Measurements from ENCODE around the gene SRGAP2B.
"Not testable (repeated sequence)": the region's sequence is repeated elsewhere in the genome, so short reads cannot be mapped to it uniquely, and the experiment has no call there.

SRGAP2B gene

GRCh38 chr1:145041519-145041918 lies 53.6 kb downstream of the SRGAP2B start:
- H3K4me3 ChIP-seq (ENCODE audit: low read depth in 1 of 2, low read length in 2 of 2); H3K27me3 ChIP-seq (ENCODE audit: insufficient read depth, low read length, poor library complexity); ATAC-seq (ENCODE audit: insufficient read depth, low read depth); H2AFZ ChIP-seq (ENCODE audit: low read depth, low read length); H3K36me3 ChIP-seq (ENCODE audit: insufficient read depth, low read length); H3K27ac ChIP-seq (ENCODE audit: low read length); H3K4me2 ChIP-seq (ENCODE audit: insufficient read depth, low read length); H3K9ac ChIP-seq (ENCODE audit: low read depth, low read length); H3K4me1 ChIP-seq (ENCODE audit: insufficient read depth, low read length); H3K79me2 ChIP-seq (ENCODE audit: insufficient read depth, low read length); DNase-seq; H3K9me3 ChIP-seq (ENCODE audit: insufficient read depth, low read length, severe bottlenecking); H4K20me1 ChIP-seq (ENCODE audit: insufficient read depth, low read length): not testable (repeated sequence)

GRCh38 chr1:145036019-145036418 lies 59.1 kb downstream of the SRGAP2B start:
- H3K36me3 ChIP-seq (ENCODE audit: insufficient read depth, low read length); H3K79me2 ChIP-seq (ENCODE audit: insufficient read depth, low read length); DNase-seq; H4K20me1 ChIP-seq (ENCODE audit: insufficient read depth, low read length); H3K27me3 ChIP-seq (ENCODE audit: insufficient read depth, low read length, poor library complexity); H3K9me3 ChIP-seq (ENCODE audit: insufficient read depth, low read length, severe bottlenecking); H3K4me3 ChIP-seq (ENCODE audit: low read depth in 1 of 2, low read length in 2 of 2); H3K4me2 ChIP-seq (ENCODE audit: insufficient read depth, low read length); H2AFZ ChIP-seq (ENCODE audit: low read depth, low read length); H3K27ac ChIP-seq (ENCODE audit: low read length); H3K4me1 ChIP-seq (ENCODE audit: insufficient read depth, low read length); H3K9ac ChIP-seq (ENCODE audit: low read depth, low read length); ATAC-seq (ENCODE audit: insufficient read depth, low read depth): not testable (repeated sequence)

GRCh38 chr1:145033523-145033922 lies 61.6 kb downstream of the SRGAP2B start:
- H2AFZ ChIP-seq (ENCODE audit: low read depth, low read length); H4K20me1 ChIP-seq (ENCODE audit: insufficient read depth, low read length); H3K4me1 ChIP-seq (ENCODE audit: insufficient read depth, low read length); DNase-seq; ATAC-seq (ENCODE audit: insufficient read depth, low read depth); H3K79me2 ChIP-seq (ENCODE audit: insufficient read depth, low read length); H3K4me2 ChIP-seq (ENCODE audit: insufficient read depth, low read length); H3K36me3 ChIP-seq (ENCODE audit: insufficient read depth, low read length); H3K9ac ChIP-seq (ENCODE audit: low read depth, low read length); H3K4me3 ChIP-seq (ENCODE audit: low read depth in 1 of 2, low read length in 2 of 2); H3K27me3 ChIP-seq (ENCODE audit: insufficient read depth, low read length, poor library complexity); H3K9me3 ChIP-seq (ENCODE audit: insufficient read depth, low read length, severe bottlenecking); H3K27ac ChIP-seq (ENCODE audit: low read length): not testable (repeated sequence)

DNA sequence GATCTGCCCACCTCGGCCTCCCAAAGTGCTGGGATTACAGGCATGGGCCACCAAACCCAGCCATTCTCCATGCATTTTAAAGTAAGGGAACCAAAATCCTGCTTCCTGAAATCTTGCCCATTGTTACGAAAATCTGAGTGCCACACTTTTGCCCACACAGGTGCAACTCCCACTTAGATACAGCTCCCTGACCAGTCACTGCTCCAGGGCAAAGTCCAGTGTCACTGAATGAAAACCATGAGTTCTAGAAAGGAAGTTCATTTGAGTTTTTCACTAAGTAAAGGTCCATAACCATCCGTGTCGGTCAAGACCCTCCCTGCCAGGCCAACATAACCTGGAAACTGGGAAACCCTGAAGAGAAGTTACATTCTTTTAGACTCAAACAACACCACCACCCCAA lies 67.9 kb downstream of the SRGAP2B start:
- not testable (repeated sequence) for H4K20me1 ChIP-seq (ENCODE audit: insufficient read depth, low read length); ATAC-seq (ENCODE audit: insufficient read depth, low read depth)

DNA sequence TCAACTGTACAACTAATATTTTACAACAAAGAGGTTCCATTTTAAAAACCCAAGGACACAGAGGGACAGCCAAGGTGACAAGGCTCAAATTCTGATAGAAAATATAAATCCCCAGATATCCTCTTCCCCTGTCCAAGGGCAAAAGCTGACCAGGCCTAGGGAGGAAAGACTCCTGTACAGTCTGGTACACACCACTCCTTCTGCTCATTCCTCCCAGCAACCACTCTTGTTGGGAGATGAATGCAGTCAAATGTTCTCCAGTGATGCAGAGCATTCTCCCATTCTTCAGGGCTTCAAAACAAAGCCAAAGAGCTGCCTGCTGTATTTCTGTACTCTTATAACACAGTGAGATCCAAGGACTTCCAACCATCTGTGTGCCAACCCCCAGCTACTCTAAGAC lies 69.8 kb downstream of the SRGAP2B start:
- not testable (repeated sequence) for H2AFZ ChIP-seq (ENCODE audit: low read depth, low read length); DNase-seq; H3K27ac ChIP-seq (ENCODE audit: low read length); H3K9ac ChIP-seq (ENCODE audit: low read depth, low read length); H3K4me2 ChIP-seq (ENCODE audit: insufficient read depth, low read length); ATAC-seq (ENCODE audit: insufficient read depth, low read depth); H3K79me2 ChIP-seq (ENCODE audit: insufficient read depth, low read length); H3K9me3 ChIP-seq (ENCODE audit: insufficient read depth, low read length, severe bottlenecking); H3K4me3 ChIP-seq (ENCODE audit: low read depth in 1 of 2, low read length in 2 of 2); H3K27me3 ChIP-seq (ENCODE audit: insufficient read depth, low read length, poor library complexity); H3K36me3 ChIP-seq (ENCODE audit: insufficient read depth, low read length); H3K4me1 ChIP-seq (ENCODE audit: insufficient read depth, low read length); H4K20me1 ChIP-seq (ENCODE audit: insufficient read depth, low read length)

More for the DNA sequence above, 67.9 kb downstream of the SRGAP2B start:
- H3K27ac ChIP-seq (ENCODE audit: low read length); H2AFZ ChIP-seq (ENCODE audit: low read depth, low read length); H3K36me3 ChIP-seq (ENCODE audit: insufficient read depth, low read length); H3K9me3 ChIP-seq (ENCODE audit: insufficient read depth, low read length, severe bottlenecking); H3K79me2 ChIP-seq (ENCODE audit: insufficient read depth, low read length); H3K9ac ChIP-seq (ENCODE audit: low read depth, low read length); H3K4me3 ChIP-seq (ENCODE audit: low read depth in 1 of 2, low read length in 2 of 2); DNase-seq; H3K4me2 ChIP-seq (ENCODE audit: insufficient read depth, low read length); H3K4me1 ChIP-seq (ENCODE audit: insufficient read depth, low read length); H3K27me3 ChIP-seq (ENCODE audit: insufficient read depth, low read length, poor library complexity): not testable (repeated sequence)

DNA sequence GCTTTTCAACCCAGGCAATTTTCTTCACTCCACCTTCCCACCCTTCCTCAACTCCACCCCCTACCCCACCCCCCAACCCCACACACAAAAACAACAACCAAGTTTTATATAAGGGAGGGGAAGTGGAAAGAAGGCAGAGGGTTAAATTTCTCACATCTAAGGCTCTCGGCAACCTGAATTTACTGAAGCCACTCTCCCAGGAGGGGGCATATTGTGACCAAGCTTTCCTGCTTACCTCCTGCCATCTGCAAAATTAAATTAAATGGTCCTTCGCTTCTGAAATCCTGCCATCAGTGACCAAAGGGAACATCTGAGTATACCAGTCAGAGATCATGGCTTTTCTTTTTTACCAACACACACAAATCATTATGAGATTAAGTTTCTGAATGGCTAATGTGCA lies 72.9 kb downstream of the SRGAP2B start:
- H3K79me2 ChIP-seq (ENCODE audit: insufficient read depth, low read length); H3K9me3 ChIP-seq (ENCODE audit: insufficient read depth, low read length, severe bottlenecking); H3K4me1 ChIP-seq (ENCODE audit: insufficient read depth, low read length); H3K36me3 ChIP-seq (ENCODE audit: insufficient read depth, low read length); DNase-seq; H3K27ac ChIP-seq (ENCODE audit: low read length); H3K4me3 ChIP-seq (ENCODE audit: low read depth in 1 of 2, low read length in 2 of 2); H4K20me1 ChIP-seq (ENCODE audit: insufficient read depth, low read length); ATAC-seq (ENCODE audit: insufficient read depth, low read depth); H3K27me3 ChIP-seq (ENCODE audit: insufficient read depth, low read length, poor library complexity); H2AFZ ChIP-seq (ENCODE audit: low read depth, low read length); H3K4me2 ChIP-seq (ENCODE audit: insufficient read depth, low read length); H3K9ac ChIP-seq (ENCODE audit: low read depth, low read length): not testable (repeated sequence)

DNA sequence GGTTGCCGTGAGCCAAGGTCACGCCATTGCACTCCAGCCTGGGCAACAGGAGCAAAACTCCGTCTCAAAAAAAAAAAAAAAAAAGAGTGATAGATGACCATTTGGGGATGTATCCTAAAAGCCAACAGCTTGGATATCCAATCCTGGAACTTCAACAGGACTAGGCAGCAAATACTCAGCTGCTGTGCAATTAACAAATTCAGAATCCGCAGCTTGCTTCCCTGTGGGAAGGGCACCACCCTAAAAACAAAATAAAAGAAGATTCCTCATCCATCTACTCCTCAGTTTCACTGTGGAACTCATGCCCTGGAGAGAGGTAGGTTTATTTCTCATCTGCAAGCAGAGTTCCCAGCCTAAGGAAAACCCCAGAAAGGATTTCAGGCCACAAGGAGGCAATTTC lies 73.4 kb downstream of the SRGAP2B start:
- not testable (repeated sequence) for DNase-seq; ATAC-seq (ENCODE audit: insufficient read depth, low read depth); H3K27ac ChIP-seq (ENCODE audit: low read length); H2AFZ ChIP-seq (ENCODE audit: low read depth, low read length); H3K4me2 ChIP-seq (ENCODE audit: insufficient read depth, low read length); H3K79me2 ChIP-seq (ENCODE audit: insufficient read depth, low read length); H3K9ac ChIP-seq (ENCODE audit: low read depth, low read length); H3K36me3 ChIP-seq (ENCODE audit: insufficient read depth, low read length); H3K9me3 ChIP-seq (ENCODE audit: insufficient read depth, low read length, severe bottlenecking); H4K20me1 ChIP-seq (ENCODE audit: insufficient read depth, low read length); H3K4me3 ChIP-seq (ENCODE audit: low read depth in 1 of 2, low read length in 2 of 2); H3K4me1 ChIP-seq (ENCODE audit: insufficient read depth, low read length); H3K27me3 ChIP-seq (ENCODE audit: insufficient read depth, low read length, poor library complexity)

DNA sequence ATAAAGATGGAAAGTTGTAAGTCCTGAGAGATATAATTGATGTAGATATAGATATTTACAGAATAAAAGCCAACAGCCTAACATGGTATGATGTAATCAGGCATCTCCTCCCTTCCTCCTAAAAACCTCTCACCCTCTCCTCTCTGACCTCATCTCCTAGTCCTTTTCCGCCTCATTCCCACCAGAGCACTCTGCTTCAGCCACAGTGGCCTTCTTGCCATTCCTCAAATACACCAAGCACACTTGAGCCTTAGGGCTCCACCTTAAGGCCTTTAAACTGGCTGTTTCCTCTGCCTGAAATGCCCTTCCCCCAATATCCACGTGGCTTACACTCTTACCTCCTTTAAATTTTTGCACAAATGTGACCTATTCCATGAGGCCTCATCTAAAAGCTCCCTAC lies 75.4 kb downstream of the SRGAP2B start:
- ATAC-seq (ENCODE audit: insufficient read depth, low read depth); H3K4me2 ChIP-seq (ENCODE audit: insufficient read depth, low read length); H3K9me3 ChIP-seq (ENCODE audit: insufficient read depth, low read length, severe bottlenecking); H3K27ac ChIP-seq (ENCODE audit: low read length); H3K27me3 ChIP-seq (ENCODE audit: insufficient read depth, low read length, poor library complexity); DNase-seq; H3K4me1 ChIP-seq (ENCODE audit: insufficient read depth, low read length); H3K79me2 ChIP-seq (ENCODE audit: insufficient read depth, low read length); H3K36me3 ChIP-seq (ENCODE audit: insufficient read depth, low read length); H3K9ac ChIP-seq (ENCODE audit: low read depth, low read length); H2AFZ ChIP-seq (ENCODE audit: low read depth, low read length); H4K20me1 ChIP-seq (ENCODE audit: insufficient read depth, low read length); H3K4me3 ChIP-seq (ENCODE audit: low read depth in 1 of 2, low read length in 2 of 2): not testable (repeated sequence)

- not testable (repeated sequence) for H3K79me2 ChIP-seq (ENCODE audit: insufficient read depth, low read length); DNase-seq; H3K4me1 ChIP-seq (ENCODE audit: insufficient read depth, low read length); H3K4me3 ChIP-seq (ENCODE audit: low read depth in 1 of 2, low read length in 2 of 2); H3K36me3 ChIP-seq (ENCODE audit: insufficient read depth, low read length); ATAC-seq (ENCODE audit: insufficient read depth, low read depth); H2AFZ ChIP-seq (ENCODE audit: low read depth, low read length); H3K27ac ChIP-seq (ENCODE audit: low read length); H3K9me3 ChIP-seq (ENCODE audit: insufficient read depth, low read length, severe bottlenecking); H3K9ac ChIP-seq (ENCODE audit: low read depth, low read length); H3K4me2 ChIP-seq (ENCODE audit: insufficient read depth, low read length); H4K20me1 ChIP-seq (ENCODE audit: insufficient read depth, low read length); H3K27me3 ChIP-seq (ENCODE audit: insufficient read depth, low read length, poor library complexity)
Observed at GRCh38 chr1:145017725-145018124, 77.4 kb downstream of the SRGAP2B start.
